Stomach (tissue), 9 donors: ENCODE measurements around the gene GSDMA. TPM values are rescaled to one million over a fixed set of nuclear protein-coding genes. Genes with fewer than 3 reads are reported as not detected.

ENCODE experiments used
- DNase-seq, 2 donors: peaks; one replicate each; pipeline versions ENCODE4 v3.0.0 to v3.0.0-alpha.2; 2013 to 2019
- H3K27ac ChIP-seq, 5 donors: fragments of 200-600 bp in 4 of 5; sonication (generic) in 4 of 5; one replicate each; pipeline ENCODE4 v1.5.1; 2013 to 2019; ENCODE audit warnings: mild to moderate bottlenecking in 1 of 5, moderate library complexity in 1 of 5
- H3K27me3 ChIP-seq, 3 donors: fragments of 200-600 bp; sonication (generic); one replicate each; pipeline ENCODE4 v1.5.1; 2017 to 2019; ENCODE audit warnings: mixed run types in 1 of 3
- H3K36me3 ChIP-seq, 4 donors: fragments of 200-600 bp; sonication (generic); 1 replicate in 3 of 4; 2 replicates in 1 of 4; pipeline ENCODE4 v1.5.1; 2016 to 2019
- H3K4me1 ChIP-seq, 4 donors: fragments of 200-600 bp; sonication (generic); one replicate each; pipeline ENCODE4 v1.5.1; 2016 to 2019
- H3K4me3 ChIP-seq, 4 donors: fragments of 200-600 bp; sonication (generic) in 3 of 4; one replicate each; pipeline ENCODE4 v1.5.1; 2016 to 2019; ENCODE audit warnings: mild to moderate bottlenecking in 1 of 4
- H3K9me3 ChIP-seq, 4 donors: fragments of 200-600 bp; sonication (generic); one replicate each; pipeline ENCODE4 v1.5.1; 2016 to 2019
- CTCF ChIP-seq, 7 experiments: fragments of 450-650 bp in 4 of 7; fragments of 200-600 bp in 3 of 7; sonication (generic) in 3 of 7; IDR thresholded peaks; one replicate each; pipeline ENCODE4 v1.5.1; 2016 to 2019; ENCODE audit warnings: antibody characterized with exemption in 7 of 7, control low read depth in 2 of 7, mild to moderate bottlenecking in 1 of 7
- EP300 ChIP-seq: sonication (generic); formaldehyde crosslinking; IDR thresholded peaks from one replicate; pipeline ENCODE4 v1.6.1; 2017; ENCODE audit warnings: antibody characterized with exemption
- POLR2A ChIP-seq, 4 donors: fragments of 450-650 bp; IDR thresholded peaks; one replicate each; pipeline ENCODE4 v1.6.1; 2016; ENCODE audit warnings: antibody characterized with exemption in 4 of 4, control low read depth in 2 of 4, mild to moderate bottlenecking in 1 of 4, moderate library complexity in 1 of 4
- POLR2AphosphoS5 ChIP-seq, 3 donors: sonication (generic); formaldehyde crosslinking; IDR thresholded peaks; one replicate each; pipeline ENCODE4 v1.6.1; 2016; ENCODE audit warnings: antibody characterized with exemption in 3 of 3
- WGBS, 5 donors: extraction: QIAGEN DNeasy Blood & Tissue Kit in 3 of 5; methylation state at CpG; one replicate each; pipeline versions ENCODE4 v1.1.5 to v1.1.7; 2013 to 2018; 5-methylcytosine and 5-hydroxymethylcytosine counted together
- intact Hi-C: fragments of 100-400 bp; cut with DNase I; formaldehyde crosslinking; loops from one replicate; pipeline ENCODE4 v1.15.1; 2023; ENCODE audit warnings: low total_unique reads
- polyA plus RNA-seq, 3 donors: library from polyadenylated mRNA; stranded (reverse); fragments of 200-250 nt; gene quantifications; one replicate each; pipeline ENCODE4 v1.2.3, GENCODE V29; 2013
- small RNA-seq, 4 donors: library from RNA; depleted of rRNA; stranded (forward); fragments of <200 nt; gene quantifications; one replicate each; pipeline ENCODE3, GENCODE V24; 2016
- total RNA-seq, 5 donors: library from RNA; depleted of rRNA; stranded (reverse); fragments of >200 nt; gene quantifications; one replicate each; pipeline versions ENCODE4 v1.1.0 to v1.2.3, GENCODE V29; 2014 to 2016
- donor health status: healthy with polysubstance abuse.
- donor health status: Bipolar disorder and iron deficiency.
- donor health status: healthy.

GSDMA gene
- total and polyA plus RNA-seq, 8 donors = 0.08 to 0.92 TPM; not detected in 6

GRCh38 chr17:40024901-40025300 is 62.1 kb downstream of the GSDMA start:
- intact Hi-C loops = loop anchor here (10.0 kb wide), 1 partner anchor 60 kb away; no protein-coding TSS in a partner anchor
- Histone ChIP-seq H3K36me3 (peaks cover 58 to 91% (median 85%) of the 10 kb centered on the region in 4 donors), H3K27me3 (no peaks in the 10 kb centered on the region), H3K4me3 (no peak overlapping the region), H3K27ac (no peak overlapping the region), H3K9me3 (no peaks in the 10 kb centered on the region), H3K4me1 (peaks cover 47 to 71% (median 53%) of the 10 kb centered on the region in 4 donors)
- TF ChIP-seq POLR2AphosphoS5 (IDR thresholded peaks at IDR 0.05) = no peak
- TF ChIP-seq POLR2A (IDR thresholded peaks at IDR 0.05) = no peak
- 91 to 94% (median 93%) methylated on average over 8 of the region's 8 CpGs for WGBS, 5 donors
- DNase-seq = no peak

DNA sequence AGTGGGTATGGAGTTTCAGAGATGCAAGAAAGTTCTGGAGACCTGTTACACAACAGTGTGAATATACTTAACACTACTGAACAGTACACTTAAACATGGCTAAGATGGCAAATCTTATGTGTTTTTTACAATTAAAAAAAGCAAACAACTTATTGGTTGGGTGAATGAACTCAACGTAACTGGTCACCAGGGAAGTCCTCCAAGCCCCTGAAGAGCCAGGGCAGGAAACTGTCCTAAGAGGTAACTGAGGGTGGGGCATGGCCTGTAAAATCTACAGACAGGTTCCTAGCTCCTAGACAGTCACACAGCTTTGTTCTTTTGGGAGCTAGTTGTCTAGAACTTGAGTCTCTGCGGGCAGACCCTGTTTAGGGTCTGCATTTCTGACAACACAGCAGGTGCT is 62.8 kb downstream of the GSDMA start:
- intact Hi-C loops = loop anchor here (10.0 kb wide), 1 partner anchor 59 kb away; no protein-coding TSS in a partner anchor
- Histone ChIP-seq H3K27me3 (no peaks in the 10 kb centered on the region), H3K4me3 (no peak overlapping the region), H3K27ac (no peak overlapping the region), H3K4me1 (peaks cover 47 to 64% (median 52%) of the 10 kb centered on the region in 4 donors), H3K36me3 (peaks cover 58 to 91% (median 85%) of the 10 kb centered on the region in 4 donors), H3K9me3 (no peaks in the 10 kb centered on the region)
- no peak for DNase-seq
- no peak for TF ChIP-seq EP300
- TF ChIP-seq POLR2AphosphoS5 (IDR thresholded peaks at IDR 0.05) = no peak
- no peak for TF ChIP-seq CTCF (IDR thresholded peaks at IDR 0.05)
- TF ChIP-seq POLR2A (IDR thresholded peaks at IDR 0.05) = no peak
- WGBS, 5 donors = 79 to 92% (median 86%) methylated on average over 2 of the region's 2 CpGs

- H3K36me3 ChIP-seq = peaks cover 64 to 93% (median 86%) of the 10 kb centered on the region in 4 donors
- no peaks in the 10 kb centered on the region for H3K27me3 ChIP-seq
- 62 to 69% (median 66%) methylated on average over 21 to 22 of the region's 22 CpGs for WGBS, 5 donors
- H3K27ac ChIP-seq = peak overlapping the region in 1 of 5 donors; percentile 44
- peaks cover 45 to 58% (median 52%) of the 10 kb centered on the region in 4 donors for H3K4me1 ChIP-seq
- DNase-seq = no peak
- intact Hi-C loops = loop anchor here (10.0 kb wide), 1 partner anchor 59 kb away; no protein-coding TSS in a partner anchor
- no peak overlapping the region for H3K4me3 ChIP-seq
- no peaks in the 10 kb centered on the region for H3K9me3 ChIP-seq
- TF ChIP-seq EP300 = no peak
- no peak for TF ChIP-seq POLR2AphosphoS5 (IDR thresholded peaks at IDR 0.05)
- no peak for TF ChIP-seq CTCF (IDR thresholded peaks at IDR 0.05)
- no peak for TF ChIP-seq POLR2A (IDR thresholded peaks at IDR 0.05)
Measured at GRCh38 chr17:40025991-40026815, 63.4 kb downstream of the GSDMA start.

GRCh38 chr17:40026816-40027613 is 64.2 kb downstream of the GSDMA start:
- no peaks in the 10 kb centered on the region for H3K27me3 ChIP-seq
- H3K27ac ChIP-seq = peak overlapping the region in 2 of 5 donors; percentile 32 to 44
- 22 to 30% (median 27%) methylated on average over 24 to 33 of the region's 33 CpGs for WGBS, 5 donors
- no peak overlapping the region for H3K4me3 ChIP-seq
- no peaks in the 10 kb centered on the region for H3K9me3 ChIP-seq
- peak; percentile 86 to 95 for DNase-seq
- H3K4me1 ChIP-seq = peaks cover 44 to 58% (median 52%) of the 10 kb centered on the region in 4 donors
- H3K36me3 ChIP-seq = peaks cover 62 to 93% (median 86%) of the 10 kb centered on the region in 4 donors
- peak in 1 of 3 donors; percentile 59 for TF ChIP-seq POLR2AphosphoS5 (IDR thresholded peaks at IDR 0.05)
- TF ChIP-seq EP300 = no peak
- TF ChIP-seq CTCF (IDR thresholded peaks at IDR 0.05) = peak in 5 of 7 experiments; percentile 80 to 96 (median 93)
- no peak for TF ChIP-seq POLR2A (IDR thresholded peaks at IDR 0.05)
- intact Hi-C loops = loop anchor here (10.0 kb wide), 1 partner anchor 58 kb away; no protein-coding TSS in a partner anchor

Small RNA genes lying within 50 kb of the gene (small RNA-seq; reads per million reads assigned to genes)
- 796 to 2,421 (median 1,096) reads per million in 4 donors for gene SNORD124

Other genes with a start within 250 kb of the GSDMA start
- gene MIEN1, start 232.5 kb upstream of the GSDMA start, total RNA-seq = 100 to 1,000 TPM in 2 of 5 donors, 10 to 100 TPM in 2, 1 to 10 TPM in 1; 9.3 to 312 (median 25.9) TPM
- 100 to 1,000 TPM; 106 to 134 (median 132) TPM for gene MIEN1, start 232.5 kb upstream of the GSDMA start, polyA plus RNA-seq
- gene GRB7, start 225.1 kb upstream of the GSDMA start, total RNA-seq = 10 to 100 TPM in 3 of 5 donors, 1 to 10 TPM in 2; 2.3 to 43.9 (median 31.2) TPM
- 10 to 100 TPM in 2 of 3 donors, 1 to 10 TPM in 1; 9.5 to 34.7 (median 14.7) TPM for gene GRB7, start 225.1 kb upstream of the GSDMA start, polyA plus RNA-seq
- gene IKZF3, start 98.7 kb upstream of the GSDMA start, total RNA-seq = 1 to 10 TPM in 4 of 5 donors, not detected in 1; 1.1 to 5.4 (median 3.9) TPM
- gene IKZF3, start 98.7 kb upstream of the GSDMA start, polyA plus RNA-seq = under 1 TPM; 0.56 to 0.90 (median 0.76) TPM
- gene ZPBP2, start 94.8 kb upstream of the GSDMA start, total RNA-seq = not detected
- not detected for gene ZPBP2, start 94.8 kb upstream of the GSDMA start, polyA plus RNA-seq
- 10 to 100 TPM in 4 of 5 donors, 1 to 10 TPM in 1; 9.4 to 91.5 (median 33.0) TPM for gene GSDMB, start 44.4 kb upstream of the GSDMA start, total RNA-seq
- gene GSDMB, start 44.4 kb upstream of the GSDMA start, polyA plus RNA-seq = 10 to 100 TPM; 12.1 to 46.6 (median 25.0) TPM
- gene ORMDL3, start 35.4 kb upstream of the GSDMA start, total RNA-seq = 100 to 1,000 TPM in 1 of 5 donors, 10 to 100 TPM in 4; 16.5 to 117 (median 64.5) TPM
- gene ORMDL3, start 35.4 kb upstream of the GSDMA start, polyA plus RNA-seq = 10 to 100 TPM; 28.6 to 44.3 (median 34.5) TPM
- gene LRRC3C, start 35.3 kb upstream of the GSDMA start, total RNA-seq = not detected
- gene LRRC3C, start 35.3 kb upstream of the GSDMA start, polyA plus RNA-seq = not detected
- gene PSMD3, start 17.8 kb downstream of the GSDMA start, total RNA-seq = 100 to 1,000 TPM in 1 of 5 donors, 10 to 100 TPM in 4; 13.4 to 140 (median 41.7) TPM
- gene PSMD3, start 17.8 kb downstream of the GSDMA start, polyA plus RNA-seq = 10 to 100 TPM; 45.9 to 53.8 (median 51.2) TPM
- 1 to 10 TPM in 2 of 5 donors, under 1 TPM in 1, not detected in 2; 0.55 to 1.7 (median 1.2) TPM for gene CSF3, start 52.4 kb downstream of the GSDMA start, total RNA-seq
- gene CSF3, start 52.4 kb downstream of the GSDMA start, polyA plus RNA-seq = 10 to 100 TPM in 1 of 3 donors, 1 to 10 TPM in 2; 1.4 to 16.2 (median 4.0) TPM
- gene MED24, start 91.4 kb downstream of the GSDMA start, total RNA-seq = 100 to 1,000 TPM in 2 of 5 donors, 10 to 100 TPM in 3; 55.4 to 336 (median 91.6) TPM
- 10 to 100 TPM; 24.1 to 49.5 (median 32.7) TPM for gene MED24, start 91.4 kb downstream of the GSDMA start, polyA plus RNA-seq
- 10 to 100 TPM; 21.1 to 52.2 (median 38.4) TPM for gene THRA, start 100.0 kb downstream of the GSDMA start, total RNA-seq
- gene THRA, start 100.0 kb downstream of the GSDMA start, polyA plus RNA-seq = 10 to 100 TPM; 21.4 to 37.0 (median 26.4) TPM
- 10 to 100 TPM in 2 of 5 donors, 1 to 10 TPM in 3; 2.8 to 14.9 (median 9.0) TPM for gene NR1D1, start 137.6 kb downstream of the GSDMA start, total RNA-seq
- 10 to 100 TPM in 1 of 3 donors, 1 to 10 TPM in 2; 5.5 to 20.5 (median 9.6) TPM for gene NR1D1, start 137.6 kb downstream of the GSDMA start, polyA plus RNA-seq
- 100 to 1,000 TPM in 2 of 5 donors, 10 to 100 TPM in 3; 47.1 to 322 (median 90.1) TPM for gene MSL1, start 159.0 kb downstream of the GSDMA start, total RNA-seq
- 10 to 100 TPM; 29.3 to 63.8 (median 32.7) TPM for gene MSL1, start 159.0 kb downstream of the GSDMA start, polyA plus RNA-seq
- gene CASC3, start 177.5 kb downstream of the GSDMA start, total RNA-seq = 100 to 1,000 TPM in 2 of 5 donors, 10 to 100 TPM in 3; 41.9 to 198 (median 85.5) TPM
- 10 to 100 TPM; 27.6 to 42.2 (median 37.0) TPM for gene CASC3, start 177.5 kb downstream of the GSDMA start, polyA plus RNA-seq
- 100 to 1,000 TPM in 1 of 5 donors, 10 to 100 TPM in 3, 1 to 10 TPM in 1; 8.5 to 294 (median 29.0) TPM for gene RAPGEFL1, start 214.5 kb downstream of the GSDMA start, total RNA-seq
- gene RAPGEFL1, start 214.5 kb downstream of the GSDMA start, polyA plus RNA-seq = 10 to 100 TPM in 2 of 3 donors, 1 to 10 TPM in 1; 5.2 to 76.8 (median 15.4) TPM